Subcutaneous adipose tissue (tissue), 4 donors: ENCODE results near the gene NFATC3. TPM values are rescaled to one million over a fixed set of nuclear protein-coding genes. Genes with fewer than 3 reads are reported as not detected.

Experiments
- total RNA-seq, 4 donors: library from RNA; depleted of rRNA; stranded (reverse); fragments of >200 nt; gene quantifications; one replicate each; pipeline ENCODE4 v1.1.0, GENCODE V29; 2016
- TF ChIP-seq, protein P1 (sequence below): fragments of 450-650 bp; IDR thresholded peaks from one replicate; pipeline ENCODE4 v1.5.1; 2016; ENCODE audit warnings: low read depth, mild to moderate bottlenecking, control low read depth, antibody characterized with exemption, moderate library complexity

NFATC3 gene
- total RNA-seq, 4 donors from 2014 or later, result 39.9 to 47.6 (median 45.5) TPM

DNA sequence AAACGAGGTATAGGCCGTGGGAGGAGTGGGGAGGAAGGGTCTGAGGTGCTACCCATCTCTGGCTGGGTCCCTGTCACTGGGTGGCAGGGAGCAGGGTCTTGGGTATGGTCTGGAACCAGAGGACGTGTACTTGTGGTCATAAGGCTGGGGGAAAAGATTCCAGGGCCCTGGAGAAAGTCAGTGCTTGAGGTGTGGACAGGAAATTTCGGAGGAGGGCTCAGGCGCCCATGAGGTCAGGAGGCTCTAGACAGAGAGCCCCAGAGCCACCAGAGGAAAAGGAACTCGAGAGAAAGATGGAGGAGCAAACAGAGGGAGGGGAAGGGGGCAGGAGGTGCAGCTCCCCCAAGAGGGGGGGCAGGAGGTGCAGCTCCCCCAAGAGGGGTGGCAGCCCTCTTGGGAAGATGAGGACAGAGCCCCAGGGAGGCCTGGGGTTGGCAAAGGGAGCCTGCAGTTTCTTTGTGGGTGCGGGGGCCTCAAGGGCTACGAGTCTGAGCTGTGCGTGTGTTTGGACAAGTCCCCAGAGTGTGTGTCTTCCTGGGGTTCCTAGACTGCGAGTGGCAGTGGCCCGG, 178.5 kb downstream of the NFATC3 start:
- TF ChIP-seq, protein P1, sequence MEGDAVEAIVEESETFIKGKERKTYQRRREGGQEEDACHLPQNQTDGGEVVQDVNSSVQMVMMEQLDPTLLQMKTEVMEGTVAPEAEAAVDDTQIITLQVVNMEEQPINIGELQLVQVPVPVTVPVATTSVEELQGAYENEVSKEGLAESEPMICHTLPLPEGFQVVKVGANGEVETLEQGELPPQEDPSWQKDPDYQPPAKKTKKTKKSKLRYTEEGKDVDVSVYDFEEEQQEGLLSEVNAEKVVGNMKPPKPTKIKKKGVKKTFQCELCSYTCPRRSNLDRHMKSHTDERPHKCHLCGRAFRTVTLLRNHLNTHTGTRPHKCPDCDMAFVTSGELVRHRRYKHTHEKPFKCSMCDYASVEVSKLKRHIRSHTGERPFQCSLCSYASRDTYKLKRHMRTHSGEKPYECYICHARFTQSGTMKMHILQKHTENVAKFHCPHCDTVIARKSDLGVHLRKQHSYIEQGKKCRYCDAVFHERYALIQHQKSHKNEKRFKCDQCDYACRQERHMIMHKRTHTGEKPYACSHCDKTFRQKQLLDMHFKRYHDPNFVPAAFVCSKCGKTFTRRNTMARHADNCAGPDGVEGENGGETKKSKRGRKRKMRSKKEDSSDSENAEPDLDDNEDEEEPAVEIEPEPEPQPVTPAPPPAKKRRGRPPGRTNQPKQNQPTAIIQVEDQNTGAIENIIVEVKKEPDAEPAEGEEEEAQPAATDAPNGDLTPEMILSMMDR, result no peak

GRCh38 chr16:68264128-68265077, 179.2 kb downstream of the NFATC3 start, which contains the start of gene SLC7A6:
SLC7A6 (plus strand) TSS chr16:68264526; CDS start chr16:68274727, 10,201 bp downstream.
- TF ChIP-seq, protein P1, result no peak

DNA sequence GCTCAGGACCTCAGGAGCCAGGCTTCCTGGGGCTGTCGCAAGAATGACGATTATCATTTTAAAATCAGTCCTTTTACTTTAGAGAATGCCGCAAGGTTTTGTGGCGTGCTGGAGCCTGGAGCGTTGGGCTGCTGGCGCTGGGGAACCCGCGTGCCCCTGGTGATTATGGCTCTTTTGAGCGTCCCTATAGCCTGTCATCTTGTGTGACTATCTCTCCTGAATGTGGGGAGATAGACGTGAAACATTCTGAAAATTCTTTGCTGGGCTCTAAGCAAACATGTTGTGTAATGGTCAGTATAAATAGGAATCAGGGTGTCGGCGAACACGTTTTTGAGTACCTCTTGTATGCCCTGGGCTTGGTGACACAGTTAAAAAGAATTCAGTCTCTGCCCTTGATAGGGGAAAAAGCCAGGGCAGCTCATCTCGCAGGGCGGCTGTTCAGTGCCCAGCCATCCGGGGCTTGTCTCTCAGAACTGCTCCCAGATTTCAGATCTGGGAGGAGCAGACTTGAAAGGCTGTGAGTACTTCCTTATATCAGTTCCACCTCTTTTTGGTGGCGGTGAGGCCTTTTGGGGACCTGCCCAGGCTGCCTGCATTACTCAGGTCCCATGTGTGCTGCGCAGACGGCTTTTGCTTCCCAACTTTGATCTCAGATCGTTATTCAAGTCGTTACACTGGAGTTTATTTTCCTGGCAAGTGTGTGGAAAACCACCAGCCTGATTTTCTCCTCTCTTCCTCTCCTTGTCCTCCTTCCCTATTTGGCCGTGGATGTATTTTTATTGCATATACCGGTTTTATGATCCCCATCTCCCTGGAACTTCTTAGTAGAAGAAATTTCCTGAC, 180.1 kb downstream of the NFATC3 start:
- TF ChIP-seq, protein P1, result no peak

- TF ChIP-seq, protein P1, result no peak
Measured at GRCh38 chr16:68267612-68268405, 182.6 kb downstream of the NFATC3 start.

DNA sequence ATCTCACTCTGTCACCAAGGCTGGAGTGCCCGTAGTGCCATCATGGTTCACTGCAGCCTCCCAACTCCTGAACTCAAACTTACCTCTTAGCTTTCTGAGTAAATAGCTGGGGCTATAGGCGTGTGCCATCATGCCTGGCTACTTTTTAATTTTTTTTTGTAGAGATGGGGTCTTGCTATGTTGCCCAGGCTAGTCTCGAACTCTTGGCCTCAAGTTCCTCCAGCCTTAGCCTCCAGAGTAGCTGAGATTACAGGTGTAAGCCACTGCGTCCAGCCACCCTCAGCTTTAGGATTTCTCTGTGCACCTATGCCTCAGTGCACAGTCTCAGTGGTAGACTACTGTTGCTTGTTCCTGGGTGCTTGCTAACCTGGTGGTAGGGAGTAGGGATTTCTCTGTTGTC, 184.6 kb downstream of the NFATC3 start:
- TF ChIP-seq, protein P1, result no peak

GRCh38 chr16:68270353-68270752, 185.2 kb downstream of the NFATC3 start:
- TF ChIP-seq, protein P1, result no peak
